HCT116 (cell line): ENCODE results near the gene OR13C3. TPM values are rescaled to one million over a fixed set of nuclear protein-coding genes. Genes with fewer than 3 reads are reported as not detected.

Source experiments
- ATAC-seq: fragments of 200-7000 bp; cut with Tn5 transposase; 2 replicates; pipeline ENCODE4 v1.9.1; 2020; ENCODE audit warnings: mild to moderate bottlenecking, moderate library complexity
- Bru-seq: library from RNA; stranded (reverse); fragments of 400-500 nt; gene quantifications from one replicate; lab custom pipeline; 2021; lab: Mats Ljungman, UMichigan
- BruChase-seq, 2 experiments: library from RNA; stranded (reverse); fragments of 400-500 nt; gene quantifications; one replicate each; lab custom pipeline; 2021; lab: Mats Ljungman, UMichigan
- BruUV-seq: library from RNA; stranded (reverse); fragments of 400-500 nt; replicated peaks from 2 replicates; lab custom pipeline; 2021; lab: Mats Ljungman, UMichigan
- CTCF ChIA-PET: fragments of 300-600 bp; sonication (Branson Sonifier 250); formaldehyde crosslinking; loops from one replicate; lab custom pipeline; 2021; ENCODE audit warnings: antibody characterized with exemption; lab: Charles Lee
- POLR2A ChIA-PET: fragments of 300-600, 350-600 bp; sonication (Branson Sonifier 250); formaldehyde crosslinking; loops from one replicate; lab custom pipeline; 2021; ENCODE audit warnings: antibody characterized with exemption; lab: Charles Lee
- RAD21 ChIA-PET, 2 experiments: fragments of 300-600 bp; sonication (Branson Sonifier 250); formaldehyde crosslinking; loops; one replicate each; lab custom pipeline; 2023; ENCODE audit warnings: low total read pairs in 2 of 2; ENCODE audit not compliant: uncharacterized antibody in 2 of 2, unreplicated experiment in 2 of 2, low non-redundant PET in 1 of 2; lab: Charles Lee
- DNase-seq: peaks from one replicate; pipeline ENCODE4 v3.0.0-alpha.2; 2010; ENCODE audit warnings: low read depth, low spot score
- H2AFZ ChIP-seq: fragments of 200-600 bp; shearing (Covaris generic), sonication (generic); 2 replicates; pipeline ENCODE4 v1.6.1; 2017; ENCODE audit warnings: low read depth, mixed run types, mixed read lengths, antibody characterized with exemption, low read length; ENCODE audit not compliant: poor library complexity, severe bottlenecking
- H3K27ac ChIP-seq: 2 replicates; pipeline ENCODE4 v1.5.1; 2012; ENCODE audit warnings: low read depth, low read length
- H3K27me3 ChIP-seq: fragments of 200-600 bp; sonication (generic); 2 replicates; pipeline ENCODE4 v1.6.1; 2016; ENCODE audit warnings: mixed run types, low read length, mixed read lengths; ENCODE audit not compliant: insufficient read depth
- H3K36me3 ChIP-seq, 2 experiments: fragments of 200-500 bp in 1 of 2; fragments of 200-600 bp in 1 of 2; sonication (Bioruptor generic) in 1 of 2; sonication (generic) in 1 of 2; 2 replicates each; pipeline versions ENCODE4 v1.5.1 to v1.6.1; 2014 to 2016; ENCODE audit warnings: low read length in 2 of 2, inconsistent platforms in 1 of 2, mixed read lengths in 1 of 2, mixed run types in 1 of 2; ENCODE audit not compliant: insufficient read depth in 2 of 2, control insufficient read depth in 1 of 2
- H3K4me1 ChIP-seq, 2 experiments: fragments of 200-600 bp in 1 of 2; sonication (generic) in 1 of 2; 2 replicates each; pipeline versions ENCODE4 v1.5.1 to v1.6.1; 2012 to 2017; ENCODE audit warnings: low read length in 2 of 2, inconsistent platforms in 1 of 2, mild to moderate bottlenecking in 1 of 2, mixed read lengths in 1 of 2, mixed run types in 1 of 2, moderate library complexity in 1 of 2; ENCODE audit not compliant: insufficient read depth in 2 of 2, control insufficient read depth in 1 of 2
- H3K4me2 ChIP-seq: fragments of 200-600 bp; sonication (generic); 2 replicates; pipeline ENCODE4 v1.6.1; 2017; ENCODE audit warnings: mixed run types, low read length, mixed read lengths
- H3K4me3 ChIP-seq, 2 experiments: fragments of 200-600 bp in 1 of 2; sonication (generic) in 1 of 2; replicated peaks in 1 of 2; 2 replicates each; pipeline ENCODE4 v1.5.1; 2011 to 2016; ENCODE audit warnings: low read length in 2 of 2, control low read depth in 1 of 2, low read depth in 1 of 2, mild to moderate bottlenecking in 1 of 2, mixed read lengths in 1 of 2, mixed run types in 1 of 2
- H3K79me2 ChIP-seq: fragments of 200-600 bp; sonication (generic); 2 replicates; pipeline ENCODE4 v1.6.1; 2017; ENCODE audit warnings: mild to moderate bottlenecking, mixed run types, low read length, moderate library complexity, mixed read lengths; ENCODE audit not compliant: insufficient read depth
- H3K9ac ChIP-seq: fragments of 200-600 bp; sonication (generic); 2 replicates; pipeline ENCODE4 v1.6.1; 2016; ENCODE audit warnings: low read length, mixed read lengths
- H3K9me2 ChIP-seq: fragments of 200-600 bp; sonication (generic), shearing (Covaris generic); 2 replicates; pipeline ENCODE4 v1.6.1; 2017; ENCODE audit warnings: mixed run types, mild to moderate bottlenecking, moderate library complexity; ENCODE audit not compliant: insufficient read depth
- H3K9me3 ChIP-seq, 2 experiments: fragments of 200-500 bp in 1 of 2; fragments of 200-600 bp in 1 of 2; sonication (Bioruptor generic) in 1 of 2; sonication (generic) in 1 of 2; 2 replicates each; pipeline ENCODE4 v1.6.1; 2014 to 2017; ENCODE audit warnings: low read length in 2 of 2, mixed read lengths in 2 of 2, inconsistent platforms in 1 of 2, low read depth in 1 of 2, mild to moderate bottlenecking in 1 of 2, mixed run types in 1 of 2, moderate library complexity in 1 of 2; ENCODE audit not compliant: control insufficient read depth in 1 of 2, insufficient read depth in 1 of 2
- H4K20me1 ChIP-seq: fragments of 200-600 bp; sonication (generic), shearing (Covaris generic); 2 replicates; pipeline ENCODE4 v1.6.1; 2017; ENCODE audit warnings: mixed run types, mild to moderate bottlenecking, moderate library complexity; ENCODE audit not compliant: insufficient read depth
- CBX3 ChIP-seq: IDR thresholded peaks from 2 replicates; pipeline ENCODE4 v1.6.1; 2012; ENCODE audit warnings: low read depth
- CEBPB ChIP-seq: IDR thresholded peaks from 2 replicates; pipeline ENCODE4 v1.6.1; 2012; ENCODE audit warnings: low read depth
- CTCF ChIP-seq, 3 experiments: fragments of 200-600 bp in 1 of 3; sonication (generic) in 1 of 3; IDR thresholded peaks in 2 of 3; conservative IDR thresholded peaks in 1 of 3; 2 replicates each; pipeline ENCODE4 v1.5.1; 2012 to 2017; ENCODE audit warnings: low read depth in 2 of 3, low read length in 2 of 3, antibody characterized with exemption in 1 of 3, borderline replicate concordance in 1 of 3, control low read depth in 1 of 3, mild to moderate bottlenecking in 1 of 3, mixed read lengths in 1 of 3, mixed run types in 1 of 3, moderate library complexity in 1 of 3; ENCODE audit not compliant: insufficient read depth in 1 of 3
- EGR1 ChIP-seq: IDR thresholded peaks from 2 replicates; pipeline ENCODE4 v1.6.1; 2012; ENCODE audit warnings: low read depth
- EZH2 ChIP-seq: fragments of 200-600 bp; sonication (generic); IDR thresholded peaks from 2 replicates; pipeline ENCODE4 v1.6.1; 2017; ENCODE audit warnings: antibody characterized with exemption, mixed run types
- FOSL1 ChIP-seq: IDR thresholded peaks from 2 replicates; pipeline ENCODE4 v1.6.1; 2012; ENCODE audit warnings: low read depth
- JUND ChIP-seq: IDR thresholded peaks from 2 replicates; pipeline ENCODE4 v1.6.1; 2012
- POLR2A ChIP-seq: IDR thresholded peaks from 2 replicates; pipeline ENCODE4 v1.7.0; 2011; ENCODE audit warnings: borderline replicate concordance; ENCODE audit not compliant: insufficient read depth, insufficient read length; ENCODE audit errors: extremely low read depth
- POLR2AphosphoS5 ChIP-seq: IDR thresholded peaks from 2 replicates; pipeline ENCODE4 v1.6.1; 2011; ENCODE audit warnings: mild to moderate bottlenecking, low read depth, low read length, moderate library complexity
- SIN3A ChIP-seq: IDR thresholded peaks from 2 replicates; pipeline ENCODE4 v1.6.1; 2012; ENCODE audit warnings: low read depth
- SP1 ChIP-seq: IDR thresholded peaks from 2 replicates; pipeline ENCODE4 v1.6.1; 2012; ENCODE audit warnings: low read depth
- TCF7L2 ChIP-seq: IDR thresholded peaks from 2 replicates; pipeline ENCODE4 v1.7.0; 2011; ENCODE audit warnings: borderline replicate concordance, inconsistent platforms; ENCODE audit not compliant: insufficient read depth, insufficient read length; ENCODE audit errors: extremely low read depth
- YY1 ChIP-seq: IDR thresholded peaks from 2 replicates; pipeline ENCODE4 v1.6.1; 2011; ENCODE audit warnings: low read length, low read depth, moderate library complexity, mild to moderate bottlenecking; ENCODE audit not compliant: insufficient replicate concordance; ENCODE audit errors: extremely low read depth
- ZBTB33 ChIP-seq: IDR thresholded peaks from 2 replicates; pipeline ENCODE4 v1.6.1; 2011; ENCODE audit warnings: mild to moderate bottlenecking, low read length, moderate library complexity; ENCODE audit not compliant: insufficient replicate concordance; ENCODE audit errors: extremely low read depth
- ZFX ChIP-seq: fragments of 450-650 bp; IDR thresholded peaks from 2 replicates; pipeline ENCODE4 v1.6.1; 2017
- ZNF274 ChIP-seq: fragments of 200-500 bp; sonication (Bioruptor generic); IDR thresholded peaks from 2 replicates; pipeline ENCODE4 v1.6.1; 2014; ENCODE audit warnings: mild to moderate bottlenecking, low read depth, low read length, inconsistent platforms
- intact Hi-C: fragments of 100-400 bp; cut with micrococcal nuclease; formaldehyde crosslinking; loops from 2 replicates; pipeline ENCODE4 v1.10.0; 2022
- long read RNA-seq: library from polyadenylated mRNA; unstranded; transcript quantifications from one replicate; pipeline ENCODE4 v2.0.0, GENCODE V29; 2021; ENCODE audit not compliant: unreplicated experiment
- polyA plus RNA-seq: library from polyadenylated mRNA; unstranded; fragments of >200 nt; gene quantifications from 2 replicates; pipeline ENCODE4 v1.2.1, GENCODE V29; 2012; ENCODE audit warnings: missing spikeins
- total RNA-seq: library from RNA; stranded (reverse); gene quantifications from one replicate; pipeline ENCODE4 v1.2.1, GENCODE V29; 2021; ENCODE audit not compliant: unreplicated experiment
- TF ChIP-seq, protein P1 (sequence below): IDR thresholded peaks from 2 replicates; pipeline ENCODE4 v1.6.1; 2012
- TF ChIP-seq, protein P2 (sequence below): IDR thresholded peaks from 2 replicates; pipeline ENCODE4 v1.6.1; 2012

OR13C3 gene
- not detected for total RNA-seq
- polyA plus RNA-seq = not detected in 2 replicates
- not detected for Bru-seq, nascent RNA
- BruChase-seq, experiment 1, labeled RNA remaining after a 6-hour chase = not detected
- not detected for BruChase-seq, experiment 2, labeled RNA remaining after a 2-hour chase
- long read RNA-seq = 0 reads

- BruUV-seq = no TSS peak
- ChIA-PET CTCF (no interaction called here), POLR2A (no interaction called here), RAD21 (no interaction called here)
- H3K4me3 ChIP-seq = no peak within 1 kb of the TSS
- H2AFZ ChIP-seq = no peak within 1 kb of the TSS
- no peaks in the 10 kb centered on the region for H4K20me1 ChIP-seq
- H3K9me3 ChIP-seq = no peaks in the 10 kb centered on the region
- TF ChIP-seq, protein P1, sequence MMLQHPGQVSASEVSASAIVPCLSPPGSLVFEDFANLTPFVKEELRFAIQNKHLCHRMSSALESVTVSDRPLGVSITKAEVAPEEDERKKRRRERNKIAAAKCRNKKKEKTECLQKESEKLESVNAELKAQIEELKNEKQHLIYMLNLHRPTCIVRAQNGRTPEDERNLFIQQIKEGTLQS = no peak
- TF ChIP-seq CBX3 (no peak), EZH2 (no peak), JUND (no peak), ZNF274 (no peak), ZFX (no peak), CEBPB (no peak), SP1 (no peak), SIN3A (no peak), EGR1 (no peak), POLR2A (no peak), POLR2AphosphoS5 (no peak), ZBTB33 (no peak), YY1 (no peak), FOSL1 (no peak), TCF7L2 (no peak), CTCF (IDR thresholded peaks at IDR 0.05 in 2 of 3, conservative IDR thresholded peaks at IDR 0.05 in 1 of 3; ENCODE audit: borderline replicate concordance in 1 of 3, insufficient read depth in 1 of 3, low read depth in 2 of 3, low read length in 2 of 3) (no peak)
- TF ChIP-seq, protein P2, sequence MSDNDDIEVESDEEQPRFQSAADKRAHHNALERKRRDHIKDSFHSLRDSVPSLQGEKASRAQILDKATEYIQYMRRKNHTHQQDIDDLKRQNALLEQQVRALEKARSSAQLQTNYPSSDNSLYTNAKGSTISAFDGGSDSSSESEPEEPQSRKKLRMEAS = no peak
- DNase-seq (no peak), ATAC-seq (no peak)
- H3K27ac ChIP-seq = no peak within 1 kb of the TSS
- no peak within 1 kb of the TSS for H3K4me2 ChIP-seq
- H3K9ac ChIP-seq = no peak within 1 kb of the TSS
- no peaks in the 10 kb centered on the region for H3K9me2 ChIP-seq
- H3K4me1 ChIP-seq = no peaks in the 10 kb centered on the region
- no peaks in the 10 kb centered on the region for H3K79me2 ChIP-seq
- intact Hi-C loops = no loop called here
- H3K36me3 ChIP-seq = no peaks in the 10 kb centered on the region
- H3K27me3 ChIP-seq = no peaks in the 10 kb centered on the region
These were observed at the start of gene OR13C3 for GRCh38 chr9:104536756-104537155. OR13C3 (minus strand) TSS chr9:104536856; CDS start chr9:104536723, 133 bp downstream.
